CD4-positive, alpha-beta T cell treated with Interleukin-6 at 100 ng/mL for 8 hours (primary cell): ENCODE results near the gene PKP1.

ENCODE experiments used
- DNase-seq: peaks from one replicate; pipeline ENCODE4 v3.0.0-alpha.2; 2020; ENCODE audit warnings: mixed read lengths, low spot score

The PKP1 gene

GRCh38 chr1:201369209-201369608, 85.9 kb downstream of the PKP1 start:
- DNase-seq, result no peak

- DNase-seq, result no peak
Measured at GRCh38 chr1:201370500-201370899, 87.2 kb downstream of the PKP1 start.

GRCh38 chr1:201371276-201371675, 88.0 kb downstream of the PKP1 start:
- DNase-seq, result no peak

- no peak for DNase-seq
Measured at GRCh38 chr1:201371792-201372191, 88.5 kb downstream of the PKP1 start.

GRCh38 chr1:201374364-201374763, 91.1 kb downstream of the PKP1 start:
- DNase-seq, result no peak

GRCh38 chr1:201375169-201375568, 91.9 kb downstream of the PKP1 start:
- DNase-seq, result no peak

- DNase-seq, result no peak
Measured at GRCh38 chr1:201376107-201376463, 92.8 kb downstream of the PKP1 start.

- DNase-seq, result no peak
Measured at GRCh38 chr1:201376464-201377374, 93.4 kb downstream of the PKP1 start.

- DNase-seq, result no peak
Measured at GRCh38 chr1:201377611-201378092, 94.3 kb downstream of the PKP1 start, which contains the start of gene TNNT2. Gene TNNT2 (minus strand): TSS chr1:201377680. CDS start chr1:201373254, 4,426 bp downstream.

- no peak for DNase-seq
Measured at GRCh38 chr1:201378804-201379203, 95.5 kb downstream of the PKP1 start.

- DNase-seq, result no peak
Measured at GRCh38 chr1:201379733-201380242, 96.5 kb downstream of the PKP1 start.

GRCh38 chr1:201381130-201381529, 97.8 kb downstream of the PKP1 start:
- no peak for DNase-seq
